ENCODE measurements around the gene SND1. TPM values are rescaled to one million over a fixed set of nuclear protein-coding genes. Genes with fewer than 3 reads are reported as not detected.

The SND1 gene
- total and polyA plus RNA-seq, 4 donors, result 59.4 to 214 (median 84.1) TPM

DNA sequence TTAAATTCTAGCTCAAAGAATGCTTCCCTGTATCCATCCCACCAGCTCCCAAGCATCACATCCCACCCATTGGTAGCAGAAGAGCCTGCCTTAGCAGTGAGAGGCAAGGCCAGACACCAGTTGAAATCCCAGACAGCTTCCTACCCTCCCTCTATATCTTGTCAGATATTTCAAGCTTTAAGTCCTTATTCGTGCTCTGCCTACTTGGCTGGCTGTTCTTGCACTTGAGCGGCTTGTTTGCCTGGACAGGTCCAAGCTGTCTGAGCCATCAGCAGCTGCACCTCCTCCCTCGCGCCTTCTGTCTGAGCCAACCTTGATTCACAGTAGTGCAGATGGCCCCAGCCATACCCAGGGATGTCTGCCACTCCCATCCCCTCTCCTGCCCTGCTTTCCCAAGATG lies 362.8 kb downstream of the SND1 start:
- Histone ChIP-seq H3K9ac (ENCODE audit: low read depth in 1 of 2, low read length in 2 of 2) (no peak overlapping the region), H3K4me1 (ENCODE audit: control insufficient read depth in 4 of 4, insufficient read depth in 4 of 4, low read length in 3 of 4) (peaks cover 3 to 35% (median 22%) of the 10 kb centered on the region in 4 donors), H3K27me3 (ENCODE audit: control insufficient read depth in 4 of 4, insufficient read depth in 4 of 4, low read length in 3 of 4) (no peaks in the 10 kb centered on the region), H3K9me3 (ENCODE audit: control insufficient read depth in 4 of 4, low read length in 3 of 4) (no peaks in the 10 kb centered on the region), H3K4me3 (ENCODE audit: low read depth in 1 of 3, low read length in 3 of 3) (no peak overlapping the region), H3K27ac (ENCODE audit: low read depth in 1 of 2, low read length in 2 of 2) (no peak overlapping the region), H3K36me3 (ENCODE audit: control insufficient read depth in 4 of 4, insufficient read depth in 3 of 4, low read depth in 1 of 4, low read length in 3 of 4) (peaks cover 0 to 3% (median 1%) of the 10 kb centered on the region in 4 donors)
- WGBS, result 98% methylated on average over 4 of the region's 4 CpGs
- no peak for TF ChIP-seq NR2F2 (IDR thresholded peaks at IDR 0.05)
- TF ChIP-seq EGR1 (IDR thresholded peaks at IDR 0.05; ENCODE audit: low read depth in 2 of 2), result no peak
- TF ChIP-seq FOXA1 (IDR thresholded peaks at IDR 0.05), result no peak
- TF ChIP-seq ATF3 (IDR thresholded peaks at IDR 0.05), result no peak
- TF ChIP-seq YY1 (IDR thresholded peaks at IDR 0.05), result no peak
- TF ChIP-seq ZBTB33 (IDR thresholded peaks at IDR 0.05), result no peak
- no peak for TF ChIP-seq JUND (IDR thresholded peaks at IDR 0.05)
- TF ChIP-seq HNF4A (conservative IDR thresholded peaks at IDR 0.05), result no peak
- TF ChIP-seq, protein P1, sequence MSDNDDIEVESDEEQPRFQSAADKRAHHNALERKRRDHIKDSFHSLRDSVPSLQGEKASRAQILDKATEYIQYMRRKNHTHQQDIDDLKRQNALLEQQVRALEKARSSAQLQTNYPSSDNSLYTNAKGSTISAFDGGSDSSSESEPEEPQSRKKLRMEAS (IDR thresholded peaks at IDR 0.05), result no peak
- TF ChIP-seq RXRA (IDR thresholded peaks at IDR 0.05), result no peak
- TF ChIP-seq HNF4G (IDR thresholded peaks at IDR 0.05), result no peak
- TF ChIP-seq, protein P2, sequence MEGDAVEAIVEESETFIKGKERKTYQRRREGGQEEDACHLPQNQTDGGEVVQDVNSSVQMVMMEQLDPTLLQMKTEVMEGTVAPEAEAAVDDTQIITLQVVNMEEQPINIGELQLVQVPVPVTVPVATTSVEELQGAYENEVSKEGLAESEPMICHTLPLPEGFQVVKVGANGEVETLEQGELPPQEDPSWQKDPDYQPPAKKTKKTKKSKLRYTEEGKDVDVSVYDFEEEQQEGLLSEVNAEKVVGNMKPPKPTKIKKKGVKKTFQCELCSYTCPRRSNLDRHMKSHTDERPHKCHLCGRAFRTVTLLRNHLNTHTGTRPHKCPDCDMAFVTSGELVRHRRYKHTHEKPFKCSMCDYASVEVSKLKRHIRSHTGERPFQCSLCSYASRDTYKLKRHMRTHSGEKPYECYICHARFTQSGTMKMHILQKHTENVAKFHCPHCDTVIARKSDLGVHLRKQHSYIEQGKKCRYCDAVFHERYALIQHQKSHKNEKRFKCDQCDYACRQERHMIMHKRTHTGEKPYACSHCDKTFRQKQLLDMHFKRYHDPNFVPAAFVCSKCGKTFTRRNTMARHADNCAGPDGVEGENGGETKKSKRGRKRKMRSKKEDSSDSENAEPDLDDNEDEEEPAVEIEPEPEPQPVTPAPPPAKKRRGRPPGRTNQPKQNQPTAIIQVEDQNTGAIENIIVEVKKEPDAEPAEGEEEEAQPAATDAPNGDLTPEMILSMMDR (IDR thresholded peaks at IDR 0.05; ENCODE audit: low read depth, low read length, missing input control), result no peak
- no peak for TF ChIP-seq SP1 (IDR thresholded peaks at IDR 0.05)
- TF ChIP-seq RAD21 (IDR thresholded peaks at IDR 0.05), result no peak
- TF ChIP-seq TAF1 (conservative IDR thresholded peaks at IDR 0.05), result no peak
- no peak for DNase-seq (ENCODE audit: low spot score)

- Histone ChIP-seq H3K9ac (ENCODE audit: low read depth in 1 of 2, low read length in 2 of 2) (no peak overlapping the region), H3K36me3 (ENCODE audit: control insufficient read depth in 4 of 4, insufficient read depth in 3 of 4, low read depth in 1 of 4, low read length in 3 of 4) (peaks cover 3 to 4% (median 4%) of the 10 kb centered on the region in 4 donors), H3K9me3 (ENCODE audit: control insufficient read depth in 4 of 4, low read length in 3 of 4) (no peaks in the 10 kb centered on the region), H3K4me1 (ENCODE audit: control insufficient read depth in 4 of 4, insufficient read depth in 4 of 4, low read length in 3 of 4) (peaks cover 1 to 27% (median 17%) of the 10 kb centered on the region in 4 donors), H3K4me3 (ENCODE audit: low read depth in 1 of 3, low read length in 3 of 3) (no peak overlapping the region), H3K27ac (ENCODE audit: low read depth in 1 of 2, low read length in 2 of 2) (no peak overlapping the region), H3K27me3 (ENCODE audit: control insufficient read depth in 4 of 4, insufficient read depth in 4 of 4, low read length in 3 of 4) (no peaks in the 10 kb centered on the region)
- no peak for DNase-seq (ENCODE audit: low spot score)
- TF ChIP-seq RXRA (IDR thresholded peaks at IDR 0.05) (no peak), SP1 (IDR thresholded peaks at IDR 0.05) (no peak), RAD21 (IDR thresholded peaks at IDR 0.05) (no peak), GABPA (IDR thresholded peaks at IDR 0.05 in 1 of 2, conservative IDR thresholded peaks at IDR 0.05 in 1 of 2) (no peak), EGR1 (IDR thresholded peaks at IDR 0.05; ENCODE audit: low read depth in 2 of 2) (no peak), TAF1 (conservative IDR thresholded peaks at IDR 0.05) (no peak), ATF3 (IDR thresholded peaks at IDR 0.05) (no peak), HNF4G (IDR thresholded peaks at IDR 0.05) (no peak), JUND (IDR thresholded peaks at IDR 0.05) (no peak), NR2F2 (IDR thresholded peaks at IDR 0.05) (no peak)
- TF ChIP-seq, protein P1 (IDR thresholded peaks at IDR 0.05), result no peak
- 85% methylated on average over 6 of the region's 6 CpGs for WGBS
Observed at GRCh38 chr7:128017460-128017859, 365.5 kb downstream of the SND1 start.

Data from liver (tissue), 9 donors.